ENCODE measurements around the gene CAAP1. TPM values are rescaled to one million over a fixed set of nuclear protein-coding genes. Genes with fewer than 3 reads are reported as not detected.
"Not testable (repeated sequence)": the region's sequence is repeated elsewhere in the genome, so short reads cannot be mapped to it uniquely, and the experiment has no call there.

Gene CAAP1
- total RNA-seq, 1 donor from 2014 or later, result 22.4 TPM

DNA sequence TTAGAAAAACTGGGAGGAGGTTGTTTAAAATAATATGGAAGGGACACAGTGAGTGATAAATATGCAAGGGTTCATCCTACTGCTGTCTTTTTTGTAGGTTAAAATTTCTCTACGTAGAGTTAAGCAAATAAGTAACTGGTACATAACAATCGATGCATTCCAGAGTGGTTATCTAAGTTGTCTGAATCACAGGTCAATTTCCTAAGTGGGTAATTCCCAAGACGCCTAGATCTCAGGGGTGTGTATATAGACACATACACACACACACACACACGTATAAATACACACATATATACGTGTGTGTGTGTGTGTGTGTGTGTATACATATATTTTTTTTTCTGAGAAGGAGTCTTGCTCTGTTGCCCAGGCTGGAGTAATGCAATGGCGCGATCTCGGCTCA lies 22.3 kb downstream of the CAAP1 start:
- H3K27me3 ChIP-seq (ENCODE audit: control insufficient read depth, insufficient read depth, low read length), result no peaks in the 10 kb centered on the region
- TF ChIP-seq, protein P1, sequence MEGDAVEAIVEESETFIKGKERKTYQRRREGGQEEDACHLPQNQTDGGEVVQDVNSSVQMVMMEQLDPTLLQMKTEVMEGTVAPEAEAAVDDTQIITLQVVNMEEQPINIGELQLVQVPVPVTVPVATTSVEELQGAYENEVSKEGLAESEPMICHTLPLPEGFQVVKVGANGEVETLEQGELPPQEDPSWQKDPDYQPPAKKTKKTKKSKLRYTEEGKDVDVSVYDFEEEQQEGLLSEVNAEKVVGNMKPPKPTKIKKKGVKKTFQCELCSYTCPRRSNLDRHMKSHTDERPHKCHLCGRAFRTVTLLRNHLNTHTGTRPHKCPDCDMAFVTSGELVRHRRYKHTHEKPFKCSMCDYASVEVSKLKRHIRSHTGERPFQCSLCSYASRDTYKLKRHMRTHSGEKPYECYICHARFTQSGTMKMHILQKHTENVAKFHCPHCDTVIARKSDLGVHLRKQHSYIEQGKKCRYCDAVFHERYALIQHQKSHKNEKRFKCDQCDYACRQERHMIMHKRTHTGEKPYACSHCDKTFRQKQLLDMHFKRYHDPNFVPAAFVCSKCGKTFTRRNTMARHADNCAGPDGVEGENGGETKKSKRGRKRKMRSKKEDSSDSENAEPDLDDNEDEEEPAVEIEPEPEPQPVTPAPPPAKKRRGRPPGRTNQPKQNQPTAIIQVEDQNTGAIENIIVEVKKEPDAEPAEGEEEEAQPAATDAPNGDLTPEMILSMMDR (IDR thresholded peaks at IDR 0.05; ENCODE audit: insufficient read depth, low read length, severe bottlenecking), result no peak
- H3K36me3 ChIP-seq (ENCODE audit: control insufficient read depth, insufficient read depth, low read length), result no peaks in the 10 kb centered on the region
- FAIRE-seq, result no peak
- peak; percentile 88 for DNase-seq (ENCODE audit: low read depth)
- no peak overlapping the region for H3K4me3 ChIP-seq (ENCODE audit: low read depth, low read length)

GRCh38 chr9:26863074-26863473 lies 29.5 kb downstream of the CAAP1 start:
- Histone ChIP-seq H3K4me3 (ENCODE audit: low read depth, low read length) (no peak overlapping the region), H3K27me3 (ENCODE audit: control insufficient read depth, insufficient read depth, low read length) (no peaks in the 10 kb centered on the region), H3K36me3 (ENCODE audit: control insufficient read depth, insufficient read depth, low read length) (no peaks in the 10 kb centered on the region)
- FAIRE-seq (no peak), DNase-seq (ENCODE audit: low read depth) (no peak)
- TF ChIP-seq, protein P1 (IDR thresholded peaks at IDR 0.05; ENCODE audit: insufficient read depth, low read length, severe bottlenecking), result peak; percentile 7

- Histone ChIP-seq H3K27me3 (ENCODE audit: control insufficient read depth, insufficient read depth, low read length) (no peaks in the 10 kb centered on the region), H3K36me3 (ENCODE audit: control insufficient read depth, insufficient read depth, low read length) (no peaks in the 10 kb centered on the region), H3K4me3 (ENCODE audit: low read depth, low read length) (no peak overlapping the region)
- DNase-seq (ENCODE audit: low read depth) (peak; percentile 75), FAIRE-seq (no peak)
- TF ChIP-seq, protein P1 (IDR thresholded peaks at IDR 0.05; ENCODE audit: insufficient read depth, low read length, severe bottlenecking), result peak; percentile 74
Observed at GRCh38 chr9:26856413-26857032, 36.1 kb downstream of the CAAP1 start.

GRCh38 chr9:26850995-26851394 lies 41.6 kb downstream of the CAAP1 start:
- DNase-seq (ENCODE audit: low read depth), result no peak
- TF ChIP-seq, protein P1 (IDR thresholded peaks at IDR 0.05; ENCODE audit: insufficient read depth, low read length, severe bottlenecking), result no peak
- H3K27me3 ChIP-seq (ENCODE audit: control insufficient read depth, insufficient read depth, low read length), result no peaks in the 10 kb centered on the region
- FAIRE-seq, result no peak
- H3K4me3 ChIP-seq (ENCODE audit: low read depth, low read length), result no peak overlapping the region
- no peaks in the 10 kb centered on the region for H3K36me3 ChIP-seq (ENCODE audit: control insufficient read depth, insufficient read depth, low read length)

GRCh38 chr9:26833792-26834191 lies 58.8 kb downstream of the CAAP1 start:
- TF ChIP-seq, protein P1 (IDR thresholded peaks at IDR 0.05; ENCODE audit: insufficient read depth, low read length, severe bottlenecking), result no peak
- Histone ChIP-seq H3K27me3 (ENCODE audit: control insufficient read depth, insufficient read depth, low read length) (no peaks in the 10 kb centered on the region), H3K4me3 (ENCODE audit: low read depth, low read length) (no peak overlapping the region), H3K36me3 (ENCODE audit: control insufficient read depth, insufficient read depth, low read length) (no peaks in the 10 kb centered on the region)
- no peak for FAIRE-seq
- DNase-seq (ENCODE audit: low read depth), result no peak

- not testable (repeated sequence) for H3K4me3 ChIP-seq (ENCODE audit: low read depth, low read length); H3K27me3 ChIP-seq (ENCODE audit: control insufficient read depth, insufficient read depth, low read length); DNase-seq (ENCODE audit: low read depth); H3K36me3 ChIP-seq (ENCODE audit: control insufficient read depth, insufficient read depth, low read length); FAIRE-seq
Observed at GRCh38 chr9:26828391-26828955, 64.1 kb downstream of the CAAP1 start.
